H1 (cell line): ENCODE measurements around the gene CSNK2B. TPM values are rescaled to one million over a fixed set of nuclear protein-coding genes. Genes with fewer than 3 reads are reported as not detected.

ENCODE experiments used
- ATF3 ChIP-seq: IDR thresholded peaks from 2 replicates; pipeline ENCODE4 v1.6.1; 2011; ENCODE audit warnings: low read depth, mild to moderate bottlenecking, low read length; ENCODE audit not compliant: insufficient read depth
- BRCA1 ChIP-seq: IDR thresholded peaks from 2 replicates; pipeline ENCODE4 v1.6.1; 2012; ENCODE audit warnings: low read depth, low read length, improper control_type of control experiment
- CBX8 ChIP-seq: fragments of 300-800, 300-1000 bp; sonication (generic); IDR thresholded peaks from 2 replicates; pipeline ENCODE4 v1.7.1; 2016; ENCODE audit warnings: low read depth, low read length, borderline replicate concordance
- EGR1 ChIP-seq: IDR thresholded peaks from 2 replicates; pipeline ENCODE4 v1.6.1; 2011; ENCODE audit warnings: low read depth, low read length, borderline replicate concordance
- FOSL1 ChIP-seq: IDR thresholded peaks from 2 replicates; pipeline ENCODE4 v1.6.1; 2011; ENCODE audit warnings: mild to moderate bottlenecking, low read depth, low read length, moderate library complexity; ENCODE audit not compliant: insufficient read depth
- KDM5A ChIP-seq: fragments of 200-600 bp; IDR thresholded peaks from 2 replicates; pipeline ENCODE4 v1.7.1; 2012; ENCODE audit warnings: mild to moderate bottlenecking, low read length, inconsistent platforms, mixed read lengths
- MAX ChIP-seq: IDR thresholded peaks from 2 replicates; pipeline ENCODE4 v1.6.1; 2012; ENCODE audit warnings: inconsistent platforms
- PHF8 ChIP-seq: fragments of 200-600 bp; sonication (generic); conservative IDR thresholded peaks from 2 replicates; pipeline ENCODE4 v1.7.1; 2012; ENCODE audit warnings: low read depth, mild to moderate bottlenecking, inconsistent platforms, low read length, moderate library complexity
- SIRT6 ChIP-seq: IDR thresholded peaks from one replicate; pipeline ENCODE4 v1.7.1; 2012; ENCODE audit warnings: low read length, inconsistent platforms
- SRF ChIP-seq: IDR thresholded peaks from 2 replicates; pipeline ENCODE4 v1.6.1; 2011; ENCODE audit warnings: mild to moderate bottlenecking, low read depth, low read length, moderate library complexity
- TCF12 ChIP-seq: IDR thresholded peaks from 2 replicates; pipeline ENCODE4 v1.6.1; 2011; ENCODE audit warnings: low read depth, mild to moderate bottlenecking, low read length
- YY1 ChIP-seq: IDR thresholded peaks from 2 replicates; pipeline ENCODE4 v1.6.1; 2011; ENCODE audit warnings: low read depth, mild to moderate bottlenecking, low read length
- polyA plus RNA-seq, 7 experiments: library from polyadenylated mRNA; depleted of rRNA in 3 of 7; stranded (reverse) in 5 of 7; unstranded in 2 of 7; fragments of >200 nt in 5 of 7; fragments of 200-250 nt in 2 of 7; gene quantifications; 1 replicate in 5 of 7; 2 replicates in 1 of 7; 4 replicates in 1 of 7; pipeline versions ENCODE4 v1.2.1 to v1.2.3, GENCODE V29; 2011 to 2013; ENCODE audit warnings: missing spikeins in 2 of 7, mixed read lengths in 2 of 7
- total RNA-seq: library from RNA; stranded (reverse); fragmentation: NEBNext Ultra II Directional; extraction: Animal tissue kit (Norgen Biotek cat#: 25700); gene quantifications from 2 replicates; pipeline ENCODE4 v1.2.1, GENCODE V29; 2021

The CSNK2B gene
- total and polyA plus RNA-seq, 2 of the 8 experiments (the other 6 are each of a cell fraction or from before 2014, with no cell fraction given), result 169 to 208 TPM

- TF ChIP-seq MAX, result peak; percentile 87
- no peak for TF ChIP-seq FOSL1
- no peak for TF ChIP-seq TCF12
- TF ChIP-seq EGR1, result peak; percentile 83
- 0 out of 2 replicates have a peak, but pooled peaks have one; percentile 1 for TF ChIP-seq SRF
- TF ChIP-seq ATF3, result no peak
- no peak for TF ChIP-seq KDM5A
- no peak for TF ChIP-seq SIRT6
- no peak for TF ChIP-seq CBX8
- TF ChIP-seq BRCA1, result no peak
- no peak for TF ChIP-seq YY1
- TF ChIP-seq PHF8, result peak; percentile 95
- TF ChIP-seq, all 59 proteins: peak for 20
These were observed 45.9 kb upstream of the CSNK2B start (continued) for GRCh38 chr6:31619805-31620585.
